ENCODE measurements around the gene WDR33. TPM values are rescaled to one million over a fixed set of nuclear protein-coding genes. Genes with fewer than 3 reads are reported as not detected.

WDR33 gene
- total and polyA plus RNA-seq, 2 of the 13 experiments (the other 11 are each of a cell fraction or from before 2014, with no cell fraction given): 54.9 to 78.2 TPM

- peak; percentile 54; the same call in 1 of the 2 replicates for TF ChIP-seq PAX8 (CRISPR knock-in tag; IDR thresholded peaks at IDR 0.05; ENCODE audit: borderline replicate concordance)
- peak; percentile 74 for TF ChIP-seq BRD4 (CRISPR knock-in tag; IDR thresholded peaks at IDR 0.05)
- TF ChIP-seq RXRB (CRISPR knock-in tag; IDR thresholded peaks at IDR 0.05; ENCODE audit: borderline replicate concordance): peak; percentile 68
- peak; percentile 84; the same call in 1 of the 2 replicates for TF ChIP-seq ZNF614 (CRISPR knock-in tag; IDR thresholded peaks at IDR 0.05; ENCODE audit: borderline replicate concordance)
- TF ChIP-seq MTF2 (CRISPR knock-in tag; IDR thresholded peaks at IDR 0.05; ENCODE audit: borderline replicate concordance): peak; percentile 89; the same call in 1 of the 2 replicates
- no peak; the same call in 1 of the 2 replicates for TF ChIP-seq ETV6 (CRISPR knock-in tag; conservative IDR thresholded peaks at IDR 0.05)
- TF ChIP-seq TFAP4 (IDR thresholded peaks at IDR 0.05; ENCODE audit: borderline replicate concordance, low read depth): peak; percentile 56; the same call in 1 of the 2 replicates
- TF ChIP-seq ZMYM3 (CRISPR knock-in tag; IDR thresholded peaks at IDR 0.05): peak; percentile 68; the same call in 1 of the 2 replicates
- peak; percentile 52; the same call in 1 of the 2 replicates for TF ChIP-seq ZNF143 (CRISPR knock-in tag; IDR thresholded peaks at IDR 0.05)
- TF ChIP-seq MIER3 (CRISPR knock-in tag; IDR thresholded peaks at IDR 0.05; ENCODE audit: borderline replicate concordance): peak; percentile 97; the same call in 1 of the 2 replicates
- peak; percentile 71 for TF ChIP-seq PTBP1 (IDR thresholded peaks at IDR 0.05; ENCODE audit: low read depth, low read length, poor library complexity, severe bottlenecking)
- TF ChIP-seq ZNF350 (CRISPR knock-in tag; IDR thresholded peaks at IDR 0.05; ENCODE audit: borderline replicate concordance, low read depth): peak; percentile 99
- peak; percentile 97 for TF ChIP-seq HDAC1 (CRISPR knock-in tag; IDR thresholded peaks at IDR 0.05)
- TF ChIP-seq ZMYM2 (CRISPR knock-in tag; IDR thresholded peaks at IDR 0.05): 0 out of 2 replicates have a peak, but pooled peaks have one; percentile 27
- peak; percentile 98 for TF ChIP-seq ZNF891 (CRISPR knock-in tag; IDR thresholded peaks at IDR 0.05)
- peak; percentile 79; the same call in 1 of the 2 replicates for TF ChIP-seq ZNF777 (CRISPR knock-in tag; IDR thresholded peaks at IDR 0.05)
- TF ChIP-seq PREB (CRISPR knock-in tag; IDR thresholded peaks at IDR 0.05): no peak
- peak; percentile 96 for TF ChIP-seq ZNF274 (CRISPR knock-in tag; IDR thresholded peaks at IDR 0.05)
- no peak for TF ChIP-seq ZNF7 (CRISPR knock-in tag; IDR thresholded peaks at IDR 0.05)
- peak; percentile 93 for TF ChIP-seq HNF1B (CRISPR knock-in tag; IDR thresholded peaks at IDR 0.05)
- no peak; the same call in 1 of the 2 replicates for TF ChIP-seq ZNF510 (CRISPR knock-in tag; IDR thresholded peaks at IDR 0.05; ENCODE audit: low read depth)
- peak; percentile 47 for TF ChIP-seq DBP (CRISPR knock-in tag; IDR thresholded peaks at IDR 0.05; ENCODE audit: not compliant biosample characterization)
- TF ChIP-seq ZBTB44 (CRISPR knock-in tag; IDR thresholded peaks at IDR 0.05): peak; percentile 57; the same call in 1 of the 2 replicates
- TF ChIP-seq MTF1 (CRISPR knock-in tag; IDR thresholded peaks at IDR 0.05): 0 out of 2 replicates have a peak, but pooled peaks have one; percentile 28
Observed at GRCh38 chr2:127810619-127811396, at the start of gene WDR33 (continued).
